Stromal cell of bone marrow (primary cell): Measurements from ENCODE around the gene KRCC1.
"Not testable (repeated sequence)": the region's sequence is repeated elsewhere in the genome, so short reads cannot be mapped to it uniquely, and the experiment has no call there.

Source experiments
- DNase-seq: peaks from one replicate; pipeline ENCODE4 v3.0.0-alpha.2; 2012; ENCODE audit warnings: low read depth

KRCC1 gene

DNA sequence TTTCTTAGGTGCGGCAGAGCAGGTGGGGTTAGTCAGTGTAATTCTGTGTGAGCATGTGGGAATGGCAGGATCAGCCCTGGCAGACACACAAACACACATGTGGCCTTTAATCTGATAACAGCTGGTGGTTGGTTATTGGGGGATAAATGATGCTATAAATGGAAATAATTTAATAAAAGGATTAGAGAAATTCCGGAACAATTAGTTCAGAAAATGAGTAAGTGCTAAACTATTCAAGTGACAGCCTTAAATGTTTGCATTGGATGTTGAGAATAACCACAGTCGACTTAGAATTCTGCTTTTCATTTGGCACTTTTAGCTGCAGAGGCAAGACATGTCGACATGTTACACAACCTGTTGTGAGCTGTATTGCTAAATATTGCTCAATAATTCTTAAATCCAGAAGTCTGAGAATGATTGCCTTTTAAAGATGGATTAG lies 19.3 kb upstream of the KRCC1 start:
- DNase-seq: peak; percentile 33

DNA sequence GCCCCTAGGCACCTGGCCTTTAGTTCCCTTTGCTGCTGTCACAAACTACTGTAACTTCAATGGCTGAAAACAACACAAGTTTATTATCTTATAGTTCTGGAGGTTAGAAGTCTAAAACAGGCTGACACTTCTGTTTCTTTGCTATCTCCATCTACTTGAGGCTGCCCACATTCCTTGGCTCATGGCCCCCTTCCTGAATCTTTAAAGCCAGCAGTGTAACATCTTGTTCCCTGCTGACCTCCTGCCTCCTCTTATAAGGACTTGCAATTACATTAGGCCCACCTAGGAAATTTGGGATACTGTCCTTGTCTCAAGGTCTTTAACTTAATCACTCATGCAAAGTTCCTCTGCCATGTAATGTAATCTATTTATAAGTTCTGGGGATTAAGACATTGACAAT lies 18.6 kb upstream of the KRCC1 start:
- no peak for DNase-seq

DNA sequence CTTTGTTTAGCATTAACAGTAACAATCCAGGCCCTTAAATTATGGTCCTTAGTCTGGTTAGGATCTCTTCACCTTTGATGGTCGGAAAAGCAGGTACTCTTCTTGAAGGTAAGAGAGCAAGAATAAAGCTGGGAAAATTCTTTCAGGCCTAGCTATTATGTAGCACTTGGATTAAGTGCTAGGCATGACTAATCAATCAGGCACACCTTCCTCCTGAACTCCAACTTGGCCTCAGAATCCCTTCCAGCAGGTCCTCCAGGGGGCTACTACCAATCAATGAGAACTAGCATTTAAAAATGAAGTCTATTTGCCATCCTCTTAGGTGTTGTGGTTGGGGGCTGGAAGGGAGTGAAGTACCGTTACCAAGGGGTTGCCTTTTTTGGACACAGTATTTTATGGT lies 15.8 kb upstream of the KRCC1 start:
- no peak for DNase-seq

DNA sequence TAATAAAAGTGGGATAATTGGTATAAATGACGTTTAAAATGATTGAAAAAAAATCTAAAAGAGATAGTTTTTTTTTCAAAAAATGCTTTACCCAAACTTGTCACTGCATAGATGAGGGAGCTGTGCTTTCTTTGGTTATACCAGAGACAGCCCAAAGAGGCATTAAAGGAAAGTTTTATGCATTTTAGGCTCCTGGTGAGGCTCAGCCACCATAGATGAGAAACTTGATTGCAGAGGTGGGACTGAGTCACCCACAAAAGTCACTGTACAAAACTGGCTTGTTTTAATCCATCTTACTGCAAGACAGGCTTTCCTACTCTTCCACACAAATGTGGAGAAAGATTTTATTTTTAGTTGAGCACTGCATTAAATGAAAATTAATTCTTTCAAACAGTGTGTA lies 14.5 kb upstream of the KRCC1 start:
- DNase-seq: no peak

DNA sequence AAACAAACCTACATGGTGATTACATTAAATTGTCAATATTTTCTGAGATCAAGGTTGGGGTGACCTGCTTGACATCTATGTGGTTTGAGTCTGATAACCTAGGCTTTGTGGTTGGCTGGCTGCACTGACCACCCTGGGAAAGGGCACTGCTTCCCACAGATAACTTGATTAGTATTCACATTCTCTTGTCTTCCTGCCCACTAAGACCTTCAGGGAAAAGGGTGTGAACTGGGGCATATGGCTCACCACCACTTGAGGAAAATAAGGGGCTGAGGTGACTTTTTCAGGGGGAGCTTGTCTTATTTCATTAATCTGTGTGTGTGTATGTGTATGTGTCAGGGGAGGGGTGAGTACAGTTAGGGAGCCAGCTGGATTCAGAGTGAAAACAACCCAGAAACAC lies 13.5 kb upstream of the KRCC1 start:
- DNase-seq: no peak

DNA sequence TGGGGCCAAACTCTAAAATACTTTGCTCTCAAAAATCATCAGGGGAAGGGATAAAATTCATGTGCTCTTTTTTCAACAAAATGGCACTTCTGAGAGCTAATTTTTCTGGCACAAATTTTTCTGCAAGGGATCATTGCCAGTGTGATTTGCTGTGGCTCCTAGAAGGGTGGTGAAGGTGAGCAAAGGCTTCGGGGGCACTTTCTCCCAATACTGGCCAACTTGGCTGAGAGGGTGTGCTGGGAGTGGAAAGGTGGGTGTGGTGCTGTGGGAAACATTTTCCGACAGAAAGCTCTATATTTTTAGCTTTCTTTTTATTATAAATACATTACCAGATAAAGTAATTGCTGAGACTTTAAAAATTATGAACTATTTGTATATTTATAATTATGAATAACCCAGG lies 12.5 kb upstream of the KRCC1 start:
- DNase-seq: no peak

DNA sequence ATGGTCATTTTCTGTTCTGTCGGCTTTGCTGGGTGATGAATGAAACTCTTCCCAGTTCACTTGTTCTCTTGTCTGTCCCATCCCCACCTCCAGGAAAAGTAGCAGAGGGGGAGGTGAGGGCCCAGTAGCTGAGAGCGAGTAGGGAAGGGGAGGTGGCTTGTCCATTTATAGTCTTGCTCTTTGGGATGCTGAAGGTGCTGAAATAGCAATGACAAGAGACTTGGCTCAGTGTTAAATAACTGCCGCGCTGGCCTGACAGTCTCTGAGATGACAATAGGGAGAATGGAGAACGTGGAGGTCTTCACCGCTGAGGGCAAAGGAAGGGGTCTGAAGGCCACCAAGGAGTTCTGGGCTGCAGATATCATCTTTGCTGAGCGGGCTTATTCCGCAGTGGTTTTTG lies 12.0 kb upstream of the KRCC1 start, which contains the start of gene SMYD1:
TSS of gene SMYD1 (plus strand) at position 228 of the 400 bp plus-strand sequence. CDS start at position 268, 40 bp downstream.
- DNase-seq: no peak

DNA sequence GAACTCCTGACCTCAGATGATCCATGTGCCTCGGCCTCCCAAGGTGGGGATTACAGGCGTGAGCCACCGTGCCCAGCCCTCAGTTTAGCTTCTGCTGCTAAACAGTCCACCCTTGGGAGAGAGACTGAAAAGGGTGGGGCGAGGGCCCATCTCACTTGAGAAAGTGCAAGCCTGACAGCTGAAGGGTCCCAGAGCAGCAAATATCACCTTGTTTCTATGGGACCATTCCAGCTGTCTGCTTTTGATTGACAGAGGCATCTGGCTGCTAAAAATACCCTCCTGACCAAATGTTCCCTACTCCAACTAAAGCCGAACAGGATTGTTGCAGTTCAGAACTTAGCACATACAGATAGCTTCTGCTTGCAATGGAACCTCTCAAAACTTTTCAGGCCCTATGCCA lies 11.6 kb upstream of the KRCC1 start:
- DNase-seq: no peak

DNA sequence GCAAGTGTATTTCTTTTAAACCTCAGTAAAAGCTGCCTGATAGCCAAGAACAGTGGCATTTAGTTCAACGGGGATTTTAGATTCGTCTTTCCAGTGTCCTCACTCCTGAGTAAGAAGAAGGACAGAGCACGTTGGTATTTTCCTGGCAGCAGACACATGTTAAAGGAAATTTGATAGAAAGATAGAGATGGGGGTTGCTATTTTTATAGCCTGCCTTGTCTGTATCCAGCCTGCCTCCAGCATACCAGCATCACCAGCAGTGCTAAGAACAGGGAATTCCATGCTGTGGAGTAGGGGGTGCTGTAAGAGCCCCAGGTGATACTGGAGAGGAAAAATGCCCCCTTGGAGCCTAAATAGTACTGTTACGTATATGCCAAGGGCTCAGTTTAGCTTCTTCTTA lies 11.0 kb upstream of the KRCC1 start:
- DNase-seq: no peak

DNA sequence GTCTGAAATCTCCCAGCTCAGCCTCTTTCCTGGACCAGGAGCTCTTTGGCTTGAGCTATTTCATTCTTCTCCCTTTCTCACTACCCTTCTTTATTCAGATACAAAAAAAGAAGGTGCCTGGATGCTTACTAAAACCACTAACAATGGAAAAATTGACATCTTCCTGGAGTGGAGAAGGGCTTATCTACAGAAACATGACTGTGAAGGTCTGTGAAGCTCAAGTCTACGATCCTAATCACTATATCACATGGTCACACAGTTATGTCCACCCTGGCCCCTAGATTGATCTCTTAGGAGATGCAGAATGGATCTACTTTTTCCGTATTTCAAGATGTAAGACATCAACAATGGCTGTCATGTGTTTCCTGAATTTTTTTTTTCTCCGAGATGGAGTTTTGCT lies 5.7 kb upstream of the KRCC1 start:
- no peak for DNase-seq

DNA sequence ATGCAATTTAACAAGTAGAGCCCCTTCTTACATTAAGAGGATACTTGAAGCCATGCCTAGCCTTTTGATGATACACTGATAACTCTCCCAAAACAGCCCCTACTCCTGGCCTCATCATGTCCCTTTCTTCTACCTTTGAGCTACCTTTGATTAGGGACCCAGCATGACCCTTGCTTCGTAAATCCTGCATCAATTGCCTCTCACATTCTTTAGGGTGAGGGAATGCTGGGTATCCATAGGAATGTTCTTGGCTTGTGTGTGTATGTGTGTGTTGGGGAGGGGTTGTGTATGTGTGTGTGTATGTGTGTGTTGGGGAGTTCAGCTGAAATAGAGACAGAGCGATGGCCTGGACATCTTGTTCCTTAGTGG lies 5.3 kb upstream of the KRCC1 start:
- no peak for DNase-seq

DNA sequence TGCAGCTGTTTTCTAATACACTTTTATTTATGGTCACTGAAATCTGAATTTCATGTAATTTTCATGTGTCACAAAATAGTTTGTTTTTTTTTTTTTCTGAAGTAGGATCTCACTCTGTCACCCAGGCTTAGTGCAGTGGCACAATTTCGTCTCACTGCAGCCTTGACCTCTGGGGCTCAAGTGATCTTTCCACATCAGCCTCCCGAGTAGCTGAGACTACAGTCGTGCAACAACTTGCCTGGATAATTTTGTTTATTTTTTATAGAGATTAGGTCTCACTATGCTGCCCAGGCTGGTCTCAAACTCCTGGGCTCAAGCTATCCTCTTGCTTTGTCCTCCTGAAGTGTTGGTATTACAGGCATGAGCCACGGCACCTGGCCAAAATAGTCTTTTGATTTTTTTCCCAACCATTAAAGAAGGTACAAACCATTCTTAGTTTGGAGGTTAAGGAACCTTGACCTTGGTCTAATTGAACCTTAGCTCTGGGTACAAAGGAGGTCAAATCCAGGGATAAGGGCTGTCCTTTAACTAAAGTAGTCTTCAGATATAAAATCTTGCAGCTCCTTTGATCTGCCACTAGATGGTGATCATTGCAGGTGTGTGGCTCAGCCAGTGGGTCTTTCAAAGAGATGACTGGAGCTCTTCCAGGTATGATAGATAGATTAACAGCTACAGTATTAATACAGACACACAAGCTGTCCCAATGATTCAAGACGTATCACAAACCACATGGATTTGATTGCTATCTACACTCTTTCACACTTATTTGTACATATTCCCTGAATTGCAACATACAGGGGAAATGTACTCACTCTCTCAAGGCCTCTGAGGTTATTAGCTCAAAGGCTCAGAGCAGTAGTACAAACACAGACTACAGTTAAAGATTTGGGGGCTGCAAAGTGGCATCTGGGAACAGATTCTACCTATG lies 4.7 kb upstream of the KRCC1 start:
- DNase-seq: no peak

DNA sequence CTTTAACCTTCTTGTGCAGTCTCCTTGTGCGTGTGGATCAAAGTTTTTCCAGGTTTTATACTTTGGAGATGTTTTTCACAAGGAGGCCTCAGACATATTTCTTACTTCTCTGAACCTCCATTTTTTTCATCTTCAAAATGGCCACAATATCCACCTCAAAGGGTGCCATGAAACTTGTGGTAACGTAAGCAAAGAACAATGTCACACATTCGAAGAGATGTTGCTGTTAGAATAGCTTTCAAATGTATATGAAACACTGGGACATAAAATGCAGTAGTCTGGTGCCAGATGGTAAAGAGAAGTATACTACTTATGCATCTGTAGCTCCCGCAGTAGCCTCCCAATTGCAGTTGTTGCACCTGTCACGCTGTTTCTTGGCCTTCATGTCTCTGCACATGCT lies 2.6 kb upstream of the KRCC1 start:
- DNase-seq: no peak

DNA sequence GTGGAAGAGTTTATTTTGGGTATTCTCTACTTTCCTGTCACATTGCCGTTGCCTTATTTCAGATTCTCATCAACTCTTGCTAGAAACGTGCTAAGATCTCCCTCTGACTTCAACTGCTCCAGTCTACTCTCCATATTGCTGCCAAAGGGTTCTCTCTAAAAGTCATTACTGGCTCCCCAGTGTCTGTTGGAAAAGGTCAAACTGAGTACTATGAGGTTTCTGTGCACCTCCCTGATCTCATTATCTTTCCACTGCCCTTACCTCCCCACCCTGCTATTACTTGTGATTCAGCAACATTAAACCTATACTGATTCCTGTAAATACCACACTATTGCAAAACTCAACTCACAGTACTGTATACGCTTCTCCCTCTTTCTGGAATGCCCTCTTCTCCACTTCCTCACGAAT lies 1.9 kb upstream of the KRCC1 start:
- DNase-seq: no peak

DNA sequence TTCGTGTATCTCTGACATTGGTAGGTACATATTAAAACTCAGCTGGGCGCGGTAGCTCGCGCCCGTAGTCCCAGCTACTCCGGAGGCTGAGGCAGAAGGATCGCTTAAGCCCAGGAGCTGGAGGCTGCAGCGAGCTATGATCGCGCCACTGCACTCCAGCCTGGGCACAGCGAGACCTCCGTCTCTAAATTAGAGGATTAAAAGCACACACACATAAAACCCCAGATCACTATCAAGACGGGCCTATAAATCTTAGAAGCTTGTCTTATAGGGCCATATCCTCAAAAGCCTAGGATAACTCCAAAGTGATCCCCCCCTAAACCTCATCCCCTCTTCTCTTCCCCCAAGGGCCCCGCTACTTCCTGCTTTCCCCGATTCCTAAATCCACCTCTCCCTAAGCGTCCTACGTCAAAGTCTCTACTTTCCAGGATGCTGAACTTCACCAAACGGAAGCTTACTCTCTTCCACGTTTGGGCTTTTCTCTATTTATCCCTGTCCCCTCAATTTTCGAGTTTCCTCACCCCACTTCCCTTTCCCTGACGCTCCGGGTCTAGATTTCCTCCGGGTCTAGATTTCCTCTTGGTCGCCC lies 707 bp downstream of the KRCC1 start:
- no peak for DNase-seq

DNA sequence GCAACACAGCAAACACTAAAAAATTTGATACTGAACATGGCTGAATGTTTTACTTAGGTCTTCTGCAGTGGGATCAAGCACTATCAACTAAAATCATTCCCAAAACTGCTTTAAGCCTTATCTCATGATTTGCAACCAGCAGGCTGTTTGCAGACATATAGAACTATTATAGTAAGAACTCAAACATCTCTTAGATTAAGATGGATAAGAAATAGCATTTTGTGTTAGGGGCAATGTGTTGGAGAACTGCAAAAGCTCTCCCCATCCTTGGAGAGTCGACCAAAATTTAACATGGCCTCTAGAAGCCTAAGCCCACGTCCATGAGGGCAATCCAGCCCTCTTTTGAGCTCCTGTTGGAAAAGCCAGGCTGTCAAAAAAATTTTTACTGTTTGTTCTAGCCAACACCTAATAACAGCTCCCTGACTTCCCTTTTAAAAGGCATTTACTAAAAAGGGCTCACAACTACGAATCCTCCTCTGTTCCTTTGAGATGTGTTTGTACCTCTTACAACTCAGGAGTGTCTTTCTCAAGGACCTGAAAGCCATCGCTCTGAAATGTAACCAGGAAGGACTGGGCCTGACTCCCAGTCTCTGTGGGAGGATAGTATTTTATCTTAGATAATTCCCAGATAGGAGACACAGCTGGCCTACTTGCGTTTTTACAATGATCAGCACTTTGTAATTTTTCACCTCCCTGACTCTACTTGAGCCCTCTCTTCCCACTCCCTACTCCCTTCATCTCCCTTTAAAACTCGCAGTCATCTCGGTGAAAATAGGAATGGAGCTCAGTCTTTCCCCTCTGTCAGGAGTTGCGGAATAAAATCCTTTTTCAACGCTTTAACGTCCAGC lies 1.4 kb downstream of the KRCC1 start:
- no peak for DNase-seq

DNA sequence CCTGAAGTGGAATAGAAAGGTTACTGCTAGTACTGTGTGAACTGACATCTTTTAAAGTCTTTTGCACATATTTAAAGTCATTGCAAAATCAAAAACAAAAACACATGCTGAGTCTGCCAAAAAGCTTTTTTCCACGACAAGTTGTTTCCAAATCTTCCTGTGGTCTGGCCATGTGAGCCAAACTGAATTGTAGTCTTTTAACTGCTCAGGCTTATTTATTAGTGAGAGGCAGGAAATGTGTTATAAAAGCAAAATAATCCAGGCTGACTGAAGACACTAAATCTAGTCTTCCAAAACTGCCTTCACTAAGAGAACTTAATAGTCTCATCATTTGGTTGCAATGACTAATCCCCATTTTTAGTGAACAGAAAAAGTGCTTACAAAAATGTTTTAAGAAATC lies 2.3 kb downstream of the KRCC1 start:
- DNase-seq: peak; percentile 65

DNA sequence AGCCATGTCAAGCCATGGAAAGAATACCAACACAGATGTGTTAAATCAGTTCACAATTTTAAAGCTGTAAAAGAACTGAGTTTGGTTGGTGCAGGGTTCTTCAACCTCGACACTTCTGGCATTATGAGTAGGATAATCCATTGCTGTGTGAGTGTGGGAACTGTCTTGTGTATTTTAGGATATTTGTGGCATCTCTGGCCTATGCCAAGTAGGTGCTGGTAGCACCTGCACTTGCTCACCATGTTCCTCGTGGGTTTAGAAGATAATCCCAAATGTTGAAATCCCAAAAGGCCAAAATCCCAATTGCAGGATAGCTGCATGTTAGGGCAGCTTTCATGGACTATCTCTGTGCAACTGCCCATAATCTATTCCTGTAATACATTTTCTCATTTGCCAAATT lies 3.8 kb downstream of the KRCC1 start:
- no peak for DNase-seq

DNA sequence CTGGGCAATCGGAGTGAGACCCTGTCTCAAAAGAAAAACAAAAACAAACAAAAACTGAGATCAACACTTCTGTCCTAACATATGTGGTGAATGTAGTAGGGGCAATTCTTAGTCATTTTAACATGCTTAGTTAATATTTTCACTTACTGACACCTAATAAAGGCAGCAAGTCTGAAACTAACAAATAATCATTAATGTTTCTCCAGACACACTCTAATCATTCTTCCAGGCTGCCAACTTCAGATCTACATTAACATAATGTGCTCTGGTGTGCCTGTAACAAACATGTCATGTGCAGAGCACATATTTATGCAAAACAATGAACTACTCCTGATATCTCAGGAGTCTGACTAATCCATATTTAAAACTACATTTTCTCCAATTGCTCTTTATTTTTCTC lies 6.0 kb downstream of the KRCC1 start:
- DNase-seq: no peak

DNA sequence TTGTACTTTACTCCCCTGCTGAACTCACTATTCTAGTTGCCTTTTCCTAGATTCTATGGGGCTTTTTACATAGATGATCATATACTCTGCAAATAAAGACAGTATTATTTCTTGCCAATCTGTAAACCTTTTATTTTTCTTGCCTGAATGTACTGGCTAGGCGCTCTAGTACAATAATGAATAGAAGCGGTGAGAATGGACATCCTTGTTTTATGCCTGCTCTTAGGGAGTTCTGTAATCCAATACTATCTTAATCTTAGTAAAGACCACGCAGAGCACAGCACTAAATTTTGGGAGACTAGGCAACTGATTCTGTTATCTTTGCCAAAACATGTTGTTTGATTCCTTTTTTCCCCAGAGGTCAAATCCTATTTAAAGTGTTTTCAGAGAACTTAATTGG lies 7.0 kb downstream of the KRCC1 start:
- no peak for DNase-seq

DNA sequence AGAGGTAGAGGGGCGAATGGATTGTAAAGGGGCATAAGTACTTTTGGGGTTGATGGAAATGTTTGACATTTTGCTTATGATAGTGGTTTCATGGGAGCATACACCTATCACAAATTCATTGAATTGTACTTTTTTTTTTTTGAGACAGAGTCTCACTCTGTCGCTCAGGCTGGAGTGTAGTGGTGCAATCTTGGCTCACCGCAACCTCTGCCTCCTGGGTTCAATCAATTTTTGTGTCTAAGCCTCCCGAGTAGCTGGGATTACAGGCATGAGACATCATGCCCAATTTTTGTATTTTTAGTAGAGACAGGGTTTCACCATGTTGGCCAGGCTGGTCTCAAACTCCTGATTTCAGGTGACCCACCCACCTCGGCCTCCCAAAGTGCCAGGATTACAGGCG lies 10.0 kb downstream of the KRCC1 start:
- DNase-seq: not testable (repeated sequence)

DNA sequence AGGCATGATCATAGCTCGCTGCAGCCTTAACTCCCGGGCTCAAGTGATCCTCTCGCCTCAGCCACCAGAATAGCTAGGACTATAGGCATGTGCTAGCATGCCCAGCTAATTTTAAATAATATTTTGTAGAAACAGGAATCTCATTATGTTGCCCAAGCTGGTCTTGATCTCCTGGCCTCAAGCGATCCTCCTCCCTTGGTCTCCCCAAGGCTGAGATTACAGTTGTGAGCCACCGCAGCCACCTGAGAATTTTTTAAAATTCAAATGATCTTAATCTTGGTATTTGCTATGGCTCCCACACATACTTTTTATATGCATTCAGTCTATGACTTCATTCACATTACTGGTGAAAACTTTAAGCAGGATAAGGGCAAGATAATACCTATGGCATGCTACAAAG lies 13.1 kb downstream of the KRCC1 start:
- DNase-seq: no peak
